ENCODE data around the gene LLCFC1. TPM values are rescaled to one million over a fixed set of nuclear protein-coding genes. Genes with fewer than 3 reads are reported as not detected.

LLCFC1 gene
- polyA plus RNA-seq, 1 donor from 2014 or later: not detected

- no peak overlapping the region for H3K27ac ChIP-seq (ENCODE audit: low read length)
- TF ChIP-seq, protein P1, sequence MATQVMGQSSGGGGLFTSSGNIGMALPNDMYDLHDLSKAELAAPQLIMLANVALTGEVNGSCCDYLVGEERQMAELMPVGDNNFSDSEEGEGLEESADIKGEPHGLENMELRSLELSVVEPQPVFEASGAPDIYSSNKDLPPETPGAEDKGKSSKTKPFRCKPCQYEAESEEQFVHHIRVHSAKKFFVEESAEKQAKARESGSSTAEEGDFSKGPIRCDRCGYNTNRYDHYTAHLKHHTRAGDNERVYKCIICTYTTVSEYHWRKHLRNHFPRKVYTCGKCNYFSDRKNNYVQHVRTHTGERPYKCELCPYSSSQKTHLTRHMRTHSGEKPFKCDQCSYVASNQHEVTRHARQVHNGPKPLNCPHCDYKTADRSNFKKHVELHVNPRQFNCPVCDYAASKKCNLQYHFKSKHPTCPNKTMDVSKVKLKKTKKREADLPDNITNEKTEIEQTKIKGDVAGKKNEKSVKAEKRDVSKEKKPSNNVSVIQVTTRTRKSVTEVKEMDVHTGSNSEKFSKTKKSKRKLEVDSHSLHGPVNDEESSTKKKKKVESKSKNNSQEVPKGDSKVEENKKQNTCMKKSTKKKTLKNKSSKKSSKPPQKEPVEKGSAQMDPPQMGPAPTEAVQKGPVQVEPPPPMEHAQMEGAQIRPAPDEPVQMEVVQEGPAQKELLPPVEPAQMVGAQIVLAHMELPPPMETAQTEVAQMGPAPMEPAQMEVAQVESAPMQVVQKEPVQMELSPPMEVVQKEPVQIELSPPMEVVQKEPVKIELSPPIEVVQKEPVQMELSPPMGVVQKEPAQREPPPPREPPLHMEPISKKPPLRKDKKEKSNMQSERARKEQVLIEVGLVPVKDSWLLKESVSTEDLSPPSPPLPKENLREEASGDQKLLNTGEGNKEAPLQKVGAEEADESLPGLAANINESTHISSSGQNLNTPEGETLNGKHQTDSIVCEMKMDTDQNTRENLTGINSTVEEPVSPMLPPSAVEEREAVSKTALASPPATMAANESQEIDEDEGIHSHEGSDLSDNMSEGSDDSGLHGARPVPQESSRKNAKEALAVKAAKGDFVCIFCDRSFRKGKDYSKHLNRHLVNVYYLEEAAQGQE (IDR thresholded peaks at IDR 0.05; ENCODE audit: borderline replicate concordance): no peak
- TF ChIP-seq EP300 (conservative IDR thresholded peaks at IDR 0.05; ENCODE audit: poor library complexity, severe bottlenecking) (no peak), EZH2 (IDR thresholded peaks at IDR 0.05; ENCODE audit: borderline replicate concordance, insufficient read depth, low read length, poor library complexity, severe bottlenecking) (no peak), TAF1 (IDR thresholded peaks at IDR 0.05; ENCODE audit: low read depth) (no peak), MXI1 (conservative IDR thresholded peaks at IDR 0.05; ENCODE audit: poor library complexity, severe bottlenecking) (no peak), SMC3 (conservative IDR thresholded peaks at IDR 0.05; ENCODE audit: poor library complexity) (no peak), RAD21 (conservative IDR thresholded peaks at IDR 0.05) (no peak), POLR2AphosphoS5 (IDR thresholded peaks at IDR 0.05) (no peak)
- TF ChIP-seq, protein P2, sequence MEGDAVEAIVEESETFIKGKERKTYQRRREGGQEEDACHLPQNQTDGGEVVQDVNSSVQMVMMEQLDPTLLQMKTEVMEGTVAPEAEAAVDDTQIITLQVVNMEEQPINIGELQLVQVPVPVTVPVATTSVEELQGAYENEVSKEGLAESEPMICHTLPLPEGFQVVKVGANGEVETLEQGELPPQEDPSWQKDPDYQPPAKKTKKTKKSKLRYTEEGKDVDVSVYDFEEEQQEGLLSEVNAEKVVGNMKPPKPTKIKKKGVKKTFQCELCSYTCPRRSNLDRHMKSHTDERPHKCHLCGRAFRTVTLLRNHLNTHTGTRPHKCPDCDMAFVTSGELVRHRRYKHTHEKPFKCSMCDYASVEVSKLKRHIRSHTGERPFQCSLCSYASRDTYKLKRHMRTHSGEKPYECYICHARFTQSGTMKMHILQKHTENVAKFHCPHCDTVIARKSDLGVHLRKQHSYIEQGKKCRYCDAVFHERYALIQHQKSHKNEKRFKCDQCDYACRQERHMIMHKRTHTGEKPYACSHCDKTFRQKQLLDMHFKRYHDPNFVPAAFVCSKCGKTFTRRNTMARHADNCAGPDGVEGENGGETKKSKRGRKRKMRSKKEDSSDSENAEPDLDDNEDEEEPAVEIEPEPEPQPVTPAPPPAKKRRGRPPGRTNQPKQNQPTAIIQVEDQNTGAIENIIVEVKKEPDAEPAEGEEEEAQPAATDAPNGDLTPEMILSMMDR (IDR thresholded peaks at IDR 0.05; ENCODE audit: poor library complexity, severe bottlenecking): no peak
- no peak overlapping the region for H3K9ac ChIP-seq (ENCODE audit: low read length)
- H3K4me2 ChIP-seq (ENCODE audit: low read length): no peak overlapping the region
- no peaks in the 10 kb centered on the region for H3K79me2 ChIP-seq (replicated peaks; ENCODE audit: insufficient read depth, low read length)
- no peaks in the 10 kb centered on the region for H4K20me1 ChIP-seq (ENCODE audit: insufficient read depth)
- H3F3A ChIP-seq (ENCODE audit: insufficient read depth, low read length, poor library complexity, severe bottlenecking): no peaks in the 10 kb centered on the region
- no peak overlapping the region for H2AFZ ChIP-seq (ENCODE audit: low read depth, low read length)
- no peaks in the 10 kb centered on the region for H3K9me2 ChIP-seq (ENCODE audit: insufficient read depth, low read length)
- no peak overlapping the region for H3K4me3 ChIP-seq (ENCODE audit: low read length)
- no peaks in the 10 kb centered on the region for H3K36me3 ChIP-seq (ENCODE audit: insufficient read depth, low read length)
- H3K27me3 ChIP-seq (ENCODE audit: insufficient read depth, low read depth, low read length): no peaks in the 10 kb centered on the region
- H3K9me3 ChIP-seq (ENCODE audit: low read length): no peaks in the 10 kb centered on the region
Observed at GRCh38 chr7:142945001-142945400, 5.7 kb downstream of the LLCFC1 start.

- H3K4me3 ChIP-seq (ENCODE audit: low read length): no peak overlapping the region
- H4K20me1 ChIP-seq (ENCODE audit: insufficient read depth): no peaks in the 10 kb centered on the region
- no peaks in the 10 kb centered on the region for H3F3A ChIP-seq (ENCODE audit: insufficient read depth, low read length, poor library complexity, severe bottlenecking)
- H3K36me3 ChIP-seq (ENCODE audit: insufficient read depth, low read length): no peaks in the 10 kb centered on the region
- TF ChIP-seq, protein P2 (IDR thresholded peaks at IDR 0.05; ENCODE audit: poor library complexity, severe bottlenecking): no peak
- TF ChIP-seq MXI1 (conservative IDR thresholded peaks at IDR 0.05; ENCODE audit: poor library complexity, severe bottlenecking): no peak
- TF ChIP-seq, protein P1 (IDR thresholded peaks at IDR 0.05; ENCODE audit: borderline replicate concordance): no peak
- TF ChIP-seq TAF1 (IDR thresholded peaks at IDR 0.05; ENCODE audit: low read depth): no peak
- no peak for TF ChIP-seq POLR2AphosphoS5 (IDR thresholded peaks at IDR 0.05)
- TF ChIP-seq RAD21 (conservative IDR thresholded peaks at IDR 0.05): no peak
- no peak for TF ChIP-seq EZH2 (IDR thresholded peaks at IDR 0.05; ENCODE audit: borderline replicate concordance, insufficient read depth, low read length, poor library complexity, severe bottlenecking)
- TF ChIP-seq SMC3 (conservative IDR thresholded peaks at IDR 0.05; ENCODE audit: poor library complexity): no peak
- no peak for TF ChIP-seq EP300 (conservative IDR thresholded peaks at IDR 0.05; ENCODE audit: poor library complexity, severe bottlenecking)
- H3K9me2 ChIP-seq (ENCODE audit: insufficient read depth, low read length): no peaks in the 10 kb centered on the region
- H2AFZ ChIP-seq (ENCODE audit: low read depth, low read length): no peak overlapping the region
- H3K27me3 ChIP-seq (ENCODE audit: insufficient read depth, low read depth, low read length): no peaks in the 10 kb centered on the region
- no peak overlapping the region for H3K27ac ChIP-seq (ENCODE audit: low read length)
- no peak overlapping the region for H3K9ac ChIP-seq (ENCODE audit: low read length)
- no peak overlapping the region for H3K4me2 ChIP-seq (ENCODE audit: low read length)
- H3K9me3 ChIP-seq (ENCODE audit: low read length): no peaks in the 10 kb centered on the region
- no peaks in the 10 kb centered on the region for H3K79me2 ChIP-seq (replicated peaks; ENCODE audit: insufficient read depth, low read length)
Observed at GRCh38 chr7:142948603-142949002, 9.3 kb downstream of the LLCFC1 start.
